Liver (tissue), 9 donors: ENCODE data around the gene SLC35G2. TPM values are rescaled to one million over a fixed set of nuclear protein-coding genes. Genes with fewer than 3 reads are reported as not detected.

Experiments
- DNase-seq: peaks from one replicate; pipeline ENCODE4 v3.0.0-alpha.2; 2017; ENCODE audit warnings: low spot score
- H3K27ac ChIP-seq, 2 donors: one replicate each; pipeline ENCODE4 v1.7.0; 2013; ENCODE audit warnings: inconsistent platforms in 2 of 2, low read length in 2 of 2, control low read depth in 1 of 2, low read depth in 1 of 2, mild to moderate bottlenecking in 1 of 2
- H3K27me3 ChIP-seq, 4 donors: one replicate each; pipeline versions ENCODE4 v1.6.1 to v1.7.0; 2013; ENCODE audit warnings: low read length in 3 of 4, inconsistent platforms in 1 of 4, mild to moderate bottlenecking in 1 of 4, moderate library complexity in 1 of 4; ENCODE audit not compliant: control insufficient read depth in 4 of 4, insufficient read depth in 4 of 4
- H3K36me3 ChIP-seq, 4 donors: one replicate each; pipeline versions ENCODE4 v1.6.1 to v1.7.0; 2013; ENCODE audit warnings: low read length in 3 of 4, mild to moderate bottlenecking in 3 of 4, low read depth in 1 of 4, moderate library complexity in 1 of 4; ENCODE audit not compliant: control insufficient read depth in 4 of 4, insufficient read depth in 3 of 4
- H3K4me1 ChIP-seq, 4 donors: one replicate each; pipeline versions ENCODE4 v1.6.1 to v1.7.0; 2013; ENCODE audit warnings: low read length in 3 of 4, mild to moderate bottlenecking in 3 of 4, moderate library complexity in 1 of 4; ENCODE audit not compliant: control insufficient read depth in 4 of 4, insufficient read depth in 4 of 4
- H3K4me3 ChIP-seq, 3 donors: one replicate each; pipeline versions ENCODE4 v1.6.1 to v1.7.0; 2013; ENCODE audit warnings: low read length in 3 of 3, control low read depth in 1 of 3, low read depth in 1 of 3, mild to moderate bottlenecking in 1 of 3
- H3K9ac ChIP-seq, 2 donors: one replicate each; pipeline ENCODE4 v1.7.0; 2013; ENCODE audit warnings: low read length in 2 of 2, mild to moderate bottlenecking in 2 of 2, moderate library complexity in 2 of 2, control low read depth in 1 of 2, low read depth in 1 of 2
- H3K9me3 ChIP-seq, 4 donors: one replicate each; pipeline versions ENCODE4 v1.6.1 to v1.7.0; 2013; ENCODE audit warnings: low read length in 3 of 4; ENCODE audit not compliant: control insufficient read depth in 4 of 4
- CTCF ChIP-seq: fragments of 150-350 bp; IDR thresholded peaks from 2 replicates; pipeline ENCODE4 v1.5.1; 2017; ENCODE audit warnings: improper control_type of control experiment, low read depth, low read length; ENCODE audit not compliant: missing input control
- EGR1 ChIP-seq, 2 donors: IDR thresholded peaks; 2 replicates each; pipeline ENCODE4 v1.6.1; 2016 to 2018; ENCODE audit warnings: antibody characterized with exemption in 2 of 2, low read depth in 2 of 2
- FOXA2 ChIP-seq: IDR thresholded peaks from 2 replicates; pipeline ENCODE4 v1.6.1; 2016; ENCODE audit warnings: antibody characterized with exemption
- GABPA ChIP-seq, 2 donors: IDR thresholded peaks in 1 of 2; conservative IDR thresholded peaks in 1 of 2; 2 replicates each; pipeline ENCODE4 v1.6.1; 2016; ENCODE audit warnings: antibody characterized with exemption in 2 of 2, mild to moderate bottlenecking in 1 of 2, moderate library complexity in 1 of 2
- HNF4A ChIP-seq, 2 donors: conservative IDR thresholded peaks; 2 replicates each; pipeline ENCODE4 v1.6.1; 2016; ENCODE audit warnings: antibody characterized with exemption in 2 of 2, mild to moderate bottlenecking in 2 of 2
- HNF4G ChIP-seq: IDR thresholded peaks from 2 replicates; pipeline ENCODE4 v1.6.1; 2016; ENCODE audit warnings: antibody characterized with exemption
- JUND ChIP-seq, 2 donors: IDR thresholded peaks; 2 replicates each; pipeline ENCODE4 v1.6.1; 2016; ENCODE audit warnings: antibody characterized with exemption in 2 of 2
- NR2F2 ChIP-seq: IDR thresholded peaks from 2 replicates; pipeline ENCODE4 v1.6.1; 2016; ENCODE audit warnings: antibody characterized with exemption
- RAD21 ChIP-seq, 2 donors: IDR thresholded peaks; 2 replicates each; pipeline ENCODE4 v1.6.1; 2016; ENCODE audit warnings: antibody characterized with exemption in 2 of 2, mild to moderate bottlenecking in 2 of 2
- REST ChIP-seq: IDR thresholded peaks from 2 replicates; pipeline ENCODE4 v1.6.1; 2016; ENCODE audit warnings: antibody characterized with exemption, mild to moderate bottlenecking
- RXRA ChIP-seq, 2 donors: IDR thresholded peaks; 2 replicates each; pipeline ENCODE4 v1.6.1; 2017 to 2018; ENCODE audit warnings: antibody characterized with exemption in 2 of 2, mild to moderate bottlenecking in 1 of 2
- SP1 ChIP-seq: IDR thresholded peaks from 2 replicates; pipeline ENCODE4 v1.6.1; 2018; ENCODE audit warnings: antibody characterized with exemption, mild to moderate bottlenecking
- YY1 ChIP-seq: IDR thresholded peaks from 2 replicates; pipeline ENCODE4 v1.6.1; 2016; ENCODE audit warnings: antibody characterized with exemption, mild to moderate bottlenecking
- WGBS: extraction: QIAGEN DNeasy Blood & Tissue Kit; methylation state at CpG from one replicate; pipeline ENCODE4 v1.1.7; 2013; 5-methylcytosine and 5-hydroxymethylcytosine counted together
- polyA plus RNA-seq, 2 donors: library from polyadenylated mRNA; stranded (reverse) in 1 of 2; unstranded in 1 of 2; fragments of 200-250 nt in 1 of 2; fragments of >200 nt in 1 of 2; fragmentation: Nextera tagmentation in 1 of 2; extraction: Ambion mirVana in 1 of 2; gene quantifications; one replicate each; pipeline versions ENCODE4 v1.2.1 to v1.2.3, GENCODE V29; 2013 to 2015
- total RNA-seq, 2 donors: library from RNA; depleted of rRNA; stranded (reverse); fragments of >200 nt; gene quantifications; one replicate each; pipeline ENCODE4 v1.2.3, GENCODE V29; 2014
- TF ChIP-seq, protein P1 (sequence below): IDR thresholded peaks from 2 replicates; pipeline ENCODE4 v1.6.1; 2016; ENCODE audit warnings: antibody characterized with exemption
- donor health status: healthy.
- donor health status: healthy.
- donor health status: healthy.
- donor health status: healthy.
- donor health status: healthy.

SLC35G2 gene
- total and polyA plus RNA-seq, 4 donors = 0.51 to 1.2 (median 0.72) TPM

GRCh38 chr3:136903899-136904298, 85.0 kb downstream of the SLC35G2 start:
- no peak for TF ChIP-seq FOXA2
- no peak for TF ChIP-seq HNF4G
- no peak for TF ChIP-seq CTCF
- TF ChIP-seq SP1 = no peak
- no peak for TF ChIP-seq REST
- no peak for TF ChIP-seq NR2F2
- no peak for TF ChIP-seq YY1
- TF ChIP-seq EGR1 (IDR thresholded peaks at IDR 0.05; ENCODE audit: low read depth in 2 of 2) = no peak
- TF ChIP-seq GABPA (IDR thresholded peaks at IDR 0.05 in 1 of 2, conservative IDR thresholded peaks at IDR 0.05 in 1 of 2) = no peak
- TF ChIP-seq, protein P1, sequence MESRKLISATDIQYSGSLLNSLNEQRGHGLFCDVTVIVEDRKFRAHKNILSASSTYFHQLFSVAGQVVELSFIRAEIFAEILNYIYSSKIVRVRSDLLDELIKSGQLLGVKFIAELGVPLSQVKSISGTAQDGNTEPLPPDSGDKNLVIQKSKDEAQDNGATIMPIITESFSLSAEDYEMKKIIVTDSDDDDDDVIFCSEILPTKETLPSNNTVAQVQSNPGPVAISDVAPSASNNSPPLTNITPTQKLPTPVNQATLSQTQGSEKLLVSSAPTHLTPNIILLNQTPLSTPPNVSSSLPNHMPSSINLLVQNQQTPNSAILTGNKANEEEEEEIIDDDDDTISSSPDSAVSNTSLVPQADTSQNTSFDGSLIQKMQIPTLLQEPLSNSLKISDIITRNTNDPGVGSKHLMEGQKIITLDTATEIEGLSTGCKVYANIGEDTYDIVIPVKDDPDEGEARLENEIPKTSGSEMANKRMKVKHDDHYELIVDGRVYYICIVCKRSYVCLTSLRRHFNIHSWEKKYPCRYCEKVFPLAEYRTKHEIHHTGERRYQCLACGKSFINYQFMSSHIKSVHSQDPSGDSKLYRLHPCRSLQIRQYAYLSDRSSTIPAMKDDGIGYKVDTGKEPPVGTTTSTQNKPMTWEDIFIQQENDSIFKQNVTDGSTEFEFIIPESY = no peak
- TF ChIP-seq HNF4A (conservative IDR thresholded peaks at IDR 0.05) = no peak
- TF ChIP-seq JUND (IDR thresholded peaks at IDR 0.05) = no peak
- TF ChIP-seq RXRA (IDR thresholded peaks at IDR 0.05) = no peak
- DNase-seq = no peak
- H3K9me3 ChIP-seq = peaks cover 0 to 1% (median 0%) of the 10 kb centered on the region in 4 donors
- H3K4me1 ChIP-seq = peaks cover 0 to 6% (median 2%) of the 10 kb centered on the region in 4 donors
- WGBS = 1% methylated on average over 1 of the region's 1 CpG
- H3K27me3 ChIP-seq = no peaks in the 10 kb centered on the region
- no peak overlapping the region for H3K4me3 ChIP-seq
- no peak overlapping the region for H3K9ac ChIP-seq
- no peak overlapping the region for H3K27ac ChIP-seq
- H3K36me3 ChIP-seq = no peaks in the 10 kb centered on the region

GRCh38 chr3:136904746-136905145, 85.8 kb downstream of the SLC35G2 start:
- no peak overlapping the region for H3K4me3 ChIP-seq
- TF ChIP-seq RAD21 (IDR thresholded peaks at IDR 0.05) = no peak
- no peak for TF ChIP-seq FOXA2
- H3K27me3 ChIP-seq = no peaks in the 10 kb centered on the region
- H3K9me3 ChIP-seq = peaks cover 0 to 1% (median 0%) of the 10 kb centered on the region in 4 donors
- H3K4me1 ChIP-seq = peaks cover 0 to 10% (median 2%) of the 10 kb centered on the region in 4 donors
- H3K9ac ChIP-seq = no peak overlapping the region
- WGBS = 73% methylated on average over 4 of the region's 4 CpGs
- no peak overlapping the region for H3K27ac ChIP-seq
- DNase-seq = no peak
- H3K36me3 ChIP-seq = no peaks in the 10 kb centered on the region

Other genes with a start within 250 kb of the SLC35G2 start
- gene STAG1, start 66.7 kb upstream of the SLC35G2 start, total RNA-seq = 10 to 100 TPM; 26.7 to 28.0 TPM
- gene STAG1, start 66.7 kb upstream of the SLC35G2 start, polyA plus RNA-seq = 1 to 10 TPM; 4.6 to 6.6 TPM
- gene NCK1, start 43.1 kb downstream of the SLC35G2 start, total RNA-seq = 10 to 100 TPM; 16.5 to 35.8 TPM
- gene NCK1, start 43.1 kb downstream of the SLC35G2 start, polyA plus RNA-seq = 10 to 100 TPM; 13.7 to 22.2 TPM
- gene IL20RB, start 138.9 kb downstream of the SLC35G2 start, total RNA-seq = 1 to 10 TPM in 1 of 2 donors, under 1 TPM in 1; 0.14 to 1.3 TPM
- under 1 TPM; 0.14 to 0.53 TPM for gene IL20RB, start 138.9 kb downstream of the SLC35G2 start, polyA plus RNA-seq